OCI-LY7 (cell line): Measurements from ENCODE around the gene ZNF407. TPM values are rescaled to one million over a fixed set of nuclear protein-coding genes. Genes with fewer than 3 reads are reported as not detected.

Source experiments
- BruUV-seq: library from RNA; stranded (reverse); fragments of 400-500 nt; replicated peaks from 2 replicates; lab custom pipeline; 2021; lab: Mats Ljungman, UMichigan
- CTCF ChIA-PET: fragments of 300-600 bp; sonication (Branson Sonifier 250); formaldehyde crosslinking; loops from one replicate; lab custom pipeline; 2022; ENCODE audit warnings: antibody characterized with exemption; ENCODE audit not compliant: unreplicated experiment; lab: Charles Lee
- POLR2A ChIA-PET: fragments of 300-600 bp; sonication (Branson Sonifier 250); formaldehyde crosslinking; loops from one replicate; lab custom pipeline; 2022; ENCODE audit warnings: antibody characterized with exemption; lab: Charles Lee
- DNase-seq: peaks from one replicate; pipeline ENCODE4 v3.0.0-alpha.2; 2015; ENCODE audit warnings: low spot score
- H2AFZ ChIP-seq: fragments of 200-600 bp; sonication (generic), shearing (Covaris generic); 2 replicates; pipeline ENCODE4 v1.6.1; 2014; ENCODE audit warnings: mild to moderate bottlenecking, antibody characterized with exemption, low read length, moderate library complexity
- H3K27ac ChIP-seq: fragments of 200-600 bp; sonication (generic); 2 replicates; pipeline ENCODE4 v1.5.1; 2014; ENCODE audit warnings: mixed run types, low read depth, mild to moderate bottlenecking, moderate library complexity, low read length, inconsistent platforms; ENCODE audit not compliant: poor library complexity, severe bottlenecking
- H3K36me3 ChIP-seq: fragments of 200-600 bp; sonication (generic); 2 replicates; pipeline ENCODE4 v1.6.1; 2014; ENCODE audit warnings: mild to moderate bottlenecking, antibody characterized with exemption, low read length, moderate library complexity, mixed read lengths; ENCODE audit not compliant: insufficient read depth
- H3K4me1 ChIP-seq: fragments of 200-600 bp; sonication (generic); 2 replicates; pipeline ENCODE4 v1.5.1; 2014; ENCODE audit warnings: mild to moderate bottlenecking, low read length; ENCODE audit not compliant: insufficient read depth, poor library complexity, severe bottlenecking
- H3K4me2 ChIP-seq: fragments of 200-600 bp; sonication (generic); 2 replicates; pipeline ENCODE4 v1.6.1; 2014; ENCODE audit warnings: mild to moderate bottlenecking, low read length
- H3K4me3 ChIP-seq: fragments of 200-600 bp; sonication (generic); 2 replicates; pipeline ENCODE4 v1.5.1; 2014; ENCODE audit warnings: mild to moderate bottlenecking, low read depth, low read length; ENCODE audit not compliant: poor library complexity, severe bottlenecking
- H3K79me2 ChIP-seq: fragments of 200-600 bp; sonication (generic); 2 replicates; pipeline ENCODE4 v1.6.1; 2016; ENCODE audit warnings: low read depth, mild to moderate bottlenecking, low read length, moderate library complexity, mixed read lengths; ENCODE audit not compliant: insufficient read depth
- H3K9me2 ChIP-seq: fragments of 200-600 bp; sonication (generic); 2 replicates; pipeline ENCODE4 v1.6.1; 2016; ENCODE audit warnings: mild to moderate bottlenecking, low read length, mixed read lengths; ENCODE audit not compliant: insufficient read depth
- H3K9me3 ChIP-seq: fragments of 200-600 bp; sonication (generic); 2 replicates; pipeline ENCODE4 v1.6.1; 2014; ENCODE audit warnings: mild to moderate bottlenecking, mixed run types, low read length, mixed read lengths
- H4K20me1 ChIP-seq: fragments of 200-600 bp; sonication (generic); 2 replicates; pipeline ENCODE4 v1.6.1; 2014; ENCODE audit warnings: mild to moderate bottlenecking, antibody characterized with exemption, low read length, moderate library complexity, mixed read lengths; ENCODE audit not compliant: insufficient read depth
- EZH2phosphoT487 ChIP-seq: fragments of 200-600 bp; sonication (generic); IDR thresholded peaks from 2 replicates; pipeline ENCODE4 v1.6.1; 2018; ENCODE audit warnings: low read depth, borderline replicate concordance, mild to moderate bottlenecking, mixed run types, antibody characterized with exemption, low read length, moderate library complexity, mixed read lengths
- intact Hi-C: fragments of 100-400 bp; cut with micrococcal nuclease; formaldehyde crosslinking; loops from one replicate; pipeline ENCODE4 v1.10.0; 2022; ENCODE audit not compliant: unreplicated experiment
- total RNA-seq, 2 experiments: library from RNA; depleted of rRNA in 1 of 2; stranded (reverse); fragments of >200 nt in 1 of 2; shearing (Covaris generic) in 1 of 2; gene quantifications; 2 replicates each; pipeline ENCODE4 v1.2.3, GENCODE V29; 2014 to 2022
- TF ChIP-seq, protein P1 (sequence below): fragments of 200-600 bp; sonication (generic); conservative IDR thresholded peaks from 2 replicates; pipeline ENCODE4 v1.5.1; 2014; ENCODE audit warnings: mild to moderate bottlenecking, antibody characterized with exemption, low read length, moderate library complexity, mixed read lengths

ZNF407 gene
- total RNA-seq, 2 experiments from 2014 or later, result 8.9 to 11.9 TPM

DNA sequence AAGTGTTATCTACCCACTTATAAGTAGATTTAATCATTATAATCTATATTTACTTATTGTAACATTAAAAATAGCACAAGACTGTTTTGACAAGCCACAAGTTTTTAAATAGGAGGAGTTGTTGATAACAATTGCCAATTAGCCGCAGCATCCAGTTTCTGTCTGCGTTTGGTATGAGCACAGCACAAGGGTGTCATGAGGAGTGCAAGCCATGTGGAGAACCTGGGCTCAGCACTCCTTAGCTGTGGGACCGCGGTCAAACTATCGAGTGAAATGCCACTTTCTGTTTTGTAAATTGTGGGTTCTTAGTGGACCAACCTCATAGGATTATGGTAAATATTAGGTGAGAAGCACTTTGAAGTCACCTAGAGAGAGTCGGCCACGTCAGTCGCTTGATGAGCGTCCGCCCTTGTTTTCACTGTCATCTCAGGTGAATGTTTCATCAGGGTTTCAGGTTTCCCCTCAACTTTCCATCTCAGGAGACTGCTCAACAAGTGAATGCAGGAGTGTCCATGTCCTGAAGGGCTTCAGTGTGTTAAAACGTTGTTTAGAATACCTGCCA lies 294.5 kb downstream of the ZNF407 start:
- intact Hi-C loops, result no loop called here

GRCh38 chr18:74895686-74896085 lies 298.0 kb downstream of the ZNF407 start:
- no peaks in the 10 kb centered on the region for H4K20me1 ChIP-seq
- H3K27ac ChIP-seq, result no peak overlapping the region
- TF ChIP-seq, protein P1, sequence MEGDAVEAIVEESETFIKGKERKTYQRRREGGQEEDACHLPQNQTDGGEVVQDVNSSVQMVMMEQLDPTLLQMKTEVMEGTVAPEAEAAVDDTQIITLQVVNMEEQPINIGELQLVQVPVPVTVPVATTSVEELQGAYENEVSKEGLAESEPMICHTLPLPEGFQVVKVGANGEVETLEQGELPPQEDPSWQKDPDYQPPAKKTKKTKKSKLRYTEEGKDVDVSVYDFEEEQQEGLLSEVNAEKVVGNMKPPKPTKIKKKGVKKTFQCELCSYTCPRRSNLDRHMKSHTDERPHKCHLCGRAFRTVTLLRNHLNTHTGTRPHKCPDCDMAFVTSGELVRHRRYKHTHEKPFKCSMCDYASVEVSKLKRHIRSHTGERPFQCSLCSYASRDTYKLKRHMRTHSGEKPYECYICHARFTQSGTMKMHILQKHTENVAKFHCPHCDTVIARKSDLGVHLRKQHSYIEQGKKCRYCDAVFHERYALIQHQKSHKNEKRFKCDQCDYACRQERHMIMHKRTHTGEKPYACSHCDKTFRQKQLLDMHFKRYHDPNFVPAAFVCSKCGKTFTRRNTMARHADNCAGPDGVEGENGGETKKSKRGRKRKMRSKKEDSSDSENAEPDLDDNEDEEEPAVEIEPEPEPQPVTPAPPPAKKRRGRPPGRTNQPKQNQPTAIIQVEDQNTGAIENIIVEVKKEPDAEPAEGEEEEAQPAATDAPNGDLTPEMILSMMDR, result no peak
- no peak for TF ChIP-seq EZH2phosphoT487
- ChIA-PET CTCF (no interaction called here), POLR2A (interaction anchor here (0.6 kb wide), 1 partner anchor 126 kb away, joined by 3 read pairs; no protein-coding TSS in a partner anchor)
- H3K9me3 ChIP-seq, result no peaks in the 10 kb centered on the region
- H3K9me2 ChIP-seq, result no peaks in the 10 kb centered on the region
- BruUV-seq, result no TSS peak
- no peak overlapping the region for H3K4me2 ChIP-seq
- H3K4me1 ChIP-seq, result no peaks in the 10 kb centered on the region
- H3K79me2 ChIP-seq, result no peaks in the 10 kb centered on the region
- no peaks in the 10 kb centered on the region for H3K36me3 ChIP-seq
- H2AFZ ChIP-seq, result no peak overlapping the region
- intact Hi-C loops, result no loop called here
- DNase-seq, result no peak
- H3K4me3 ChIP-seq, result no peak overlapping the region

More for the DNA sequence above, 294.5 kb downstream of the ZNF407 start:
- Histone ChIP-seq H3K36me3 (no peaks in the 10 kb centered on the region), H3K9me3 (no peaks in the 10 kb centered on the region), H3K4me3 (no peak overlapping the region), H2AFZ (no peak overlapping the region), H3K4me1 (no peaks in the 10 kb centered on the region), H3K79me2 (no peaks in the 10 kb centered on the region), H3K9me2 (no peaks in the 10 kb centered on the region), H3K27ac (no peak overlapping the region), H3K4me2 (no peak overlapping the region), H4K20me1 (no peaks in the 10 kb centered on the region)
- no peak for TF ChIP-seq EZH2phosphoT487
- TF ChIP-seq, protein P1, result no peak
- POLR2A ChIA-PET, result no interaction called here
- CTCF ChIA-PET, result no interaction called here
- DNase-seq, result no peak
- no TSS peak for BruUV-seq

- Histone ChIP-seq H3K4me1 (no peaks in the 10 kb centered on the region), H3K4me2 (no peak overlapping the region), H3K9me2 (no peaks in the 10 kb centered on the region), H3K9me3 (no peaks in the 10 kb centered on the region), H3K36me3 (no peaks in the 10 kb centered on the region), H3K27ac (no peak overlapping the region), H4K20me1 (no peaks in the 10 kb centered on the region), H3K79me2 (no peaks in the 10 kb centered on the region), H3K4me3 (no peak overlapping the region), H2AFZ (no peak overlapping the region)
- intact Hi-C loops, result no loop called here
- no TSS peak for BruUV-seq
- ChIA-PET POLR2A (no interaction called here), CTCF (no interaction called here)
- peak; percentile 13 for DNase-seq
- TF ChIP-seq, protein P1, result peak; percentile 37
- TF ChIP-seq EZH2phosphoT487, result no peak
Measured at GRCh38 chr18:74896390-74896991, 298.8 kb downstream of the ZNF407 start.
